Bronchial epithelial cell (primary cell): Measurements from ENCODE around the gene ZFHX3. TPM values are rescaled to one million over a fixed set of nuclear protein-coding genes. Genes with fewer than 3 reads are reported as not detected.

Experiments
- DNase-seq: peaks from one replicate; pipeline ENCODE4 v3.0.0-alpha.2; 2010; ENCODE audit warnings: low read depth
- FAIRE-seq: peaks from 2 replicates; lab custom pipeline; 2011; peaks lifted over from hg19 to GRCh38; lab: Jason Lieb, UNC
- H3K27me3 ChIP-seq: 2 replicates; pipeline ENCODE4 v1.5.1; 2011; ENCODE audit warnings: low read length; ENCODE audit not compliant: control insufficient read depth, insufficient read depth
- H3K36me3 ChIP-seq: 2 replicates; pipeline ENCODE4 v1.5.1; 2011; ENCODE audit warnings: low read length; ENCODE audit not compliant: control insufficient read depth, insufficient read depth
- H3K4me3 ChIP-seq: 2 replicates; pipeline ENCODE4 v1.5.1; 2011; ENCODE audit warnings: mild to moderate bottlenecking, low read depth, low read length, control low read depth
- total RNA-seq: library from RNA; depleted of rRNA; stranded (reverse); fragments of >200 nt; gene quantifications from 2 replicates; pipeline ENCODE4 v1.2.1, GENCODE V29; 2014
- TF ChIP-seq, protein P1 (sequence below): IDR thresholded peaks from 2 replicates; pipeline ENCODE4 v1.5.1; 2011; ENCODE audit warnings: mild to moderate bottlenecking, moderate library complexity, low read length, control low read depth, inconsistent platforms; ENCODE audit not compliant: insufficient read depth, severe bottlenecking

The ZFHX3 gene
- total RNA-seq, 1 donor from 2014 or later: 3.9 TPM

DNA sequence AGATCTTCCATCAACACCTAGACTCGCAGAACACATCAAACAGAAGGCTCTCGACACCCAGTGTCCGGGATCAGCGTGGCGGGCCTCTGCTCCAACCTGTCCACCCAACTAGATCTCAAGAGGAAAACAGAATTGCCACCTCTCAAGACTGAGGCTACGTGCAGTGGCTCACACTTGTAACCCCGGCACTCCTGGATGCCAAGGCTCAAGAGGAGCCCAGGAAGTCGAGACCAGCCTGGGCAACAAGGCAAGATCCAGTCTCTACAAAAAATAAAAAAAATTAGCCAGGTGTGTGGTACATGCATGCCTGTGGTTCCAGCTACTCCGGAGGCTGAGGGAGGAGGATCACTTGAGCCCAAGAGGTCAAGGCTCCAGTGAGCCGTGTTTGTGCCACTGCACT is 132.6 kb downstream of the ZFHX3 start:
- no peak for FAIRE-seq
- H3K4me3 ChIP-seq: no peak overlapping the region
- H3K27me3 ChIP-seq: no peaks in the 10 kb centered on the region
- no peaks in the 10 kb centered on the region for H3K36me3 ChIP-seq
- TF ChIP-seq, protein P1, sequence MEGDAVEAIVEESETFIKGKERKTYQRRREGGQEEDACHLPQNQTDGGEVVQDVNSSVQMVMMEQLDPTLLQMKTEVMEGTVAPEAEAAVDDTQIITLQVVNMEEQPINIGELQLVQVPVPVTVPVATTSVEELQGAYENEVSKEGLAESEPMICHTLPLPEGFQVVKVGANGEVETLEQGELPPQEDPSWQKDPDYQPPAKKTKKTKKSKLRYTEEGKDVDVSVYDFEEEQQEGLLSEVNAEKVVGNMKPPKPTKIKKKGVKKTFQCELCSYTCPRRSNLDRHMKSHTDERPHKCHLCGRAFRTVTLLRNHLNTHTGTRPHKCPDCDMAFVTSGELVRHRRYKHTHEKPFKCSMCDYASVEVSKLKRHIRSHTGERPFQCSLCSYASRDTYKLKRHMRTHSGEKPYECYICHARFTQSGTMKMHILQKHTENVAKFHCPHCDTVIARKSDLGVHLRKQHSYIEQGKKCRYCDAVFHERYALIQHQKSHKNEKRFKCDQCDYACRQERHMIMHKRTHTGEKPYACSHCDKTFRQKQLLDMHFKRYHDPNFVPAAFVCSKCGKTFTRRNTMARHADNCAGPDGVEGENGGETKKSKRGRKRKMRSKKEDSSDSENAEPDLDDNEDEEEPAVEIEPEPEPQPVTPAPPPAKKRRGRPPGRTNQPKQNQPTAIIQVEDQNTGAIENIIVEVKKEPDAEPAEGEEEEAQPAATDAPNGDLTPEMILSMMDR: no peak
- DNase-seq: no peak

GRCh38 chr16:72913551-72913950 is 134.4 kb downstream of the ZFHX3 start:
- Histone ChIP-seq H3K27me3 (no peaks in the 10 kb centered on the region), H3K4me3 (no peak overlapping the region), H3K36me3 (no peaks in the 10 kb centered on the region)
- FAIRE-seq (no peak), DNase-seq (no peak)
- TF ChIP-seq, protein P1: no peak

DNA sequence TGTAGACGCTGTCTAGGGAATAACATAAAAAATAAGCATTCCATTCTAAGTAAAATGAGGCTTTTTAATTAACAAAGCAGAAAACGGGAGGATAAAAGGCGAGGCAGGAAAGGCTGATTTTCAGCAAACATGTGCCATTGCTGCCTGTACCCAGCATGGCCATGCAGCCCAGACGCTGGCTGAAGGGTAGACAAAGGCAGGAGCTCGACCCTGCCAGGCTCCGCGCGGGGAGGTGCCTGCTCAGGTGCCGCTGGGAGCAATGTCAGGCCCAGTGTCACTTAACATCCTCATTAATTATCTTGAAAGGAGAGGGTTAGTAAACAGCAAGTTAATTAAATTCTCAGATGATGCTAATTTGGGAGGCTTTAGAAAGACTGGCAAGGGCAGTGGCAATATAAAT is 136.0 kb downstream of the ZFHX3 start:
- no peak for FAIRE-seq
- no peak for DNase-seq
- TF ChIP-seq, protein P1: no peak
- H3K36me3 ChIP-seq: no peaks in the 10 kb centered on the region
- H3K27me3 ChIP-seq: no peaks in the 10 kb centered on the region
- no peak overlapping the region for H3K4me3 ChIP-seq

- TF ChIP-seq, protein P1: no peak
- H3K4me3 ChIP-seq: no peak overlapping the region
- FAIRE-seq (no peak), DNase-seq (no peak)
- no peaks in the 10 kb centered on the region for H3K36me3 ChIP-seq
- no peaks in the 10 kb centered on the region for H3K27me3 ChIP-seq
These were observed 137.1 kb downstream of the ZFHX3 start for GRCh38 chr16:72910875-72911274.

- Histone ChIP-seq H3K27me3 (no peaks in the 10 kb centered on the region), H3K4me3 (no peak overlapping the region), H3K36me3 (no peaks in the 10 kb centered on the region)
- DNase-seq (no peak), FAIRE-seq (no peak)
- TF ChIP-seq, protein P1: no peak
These were observed 137.5 kb downstream of the ZFHX3 start for GRCh38 chr16:72910381-72910780.

DNA sequence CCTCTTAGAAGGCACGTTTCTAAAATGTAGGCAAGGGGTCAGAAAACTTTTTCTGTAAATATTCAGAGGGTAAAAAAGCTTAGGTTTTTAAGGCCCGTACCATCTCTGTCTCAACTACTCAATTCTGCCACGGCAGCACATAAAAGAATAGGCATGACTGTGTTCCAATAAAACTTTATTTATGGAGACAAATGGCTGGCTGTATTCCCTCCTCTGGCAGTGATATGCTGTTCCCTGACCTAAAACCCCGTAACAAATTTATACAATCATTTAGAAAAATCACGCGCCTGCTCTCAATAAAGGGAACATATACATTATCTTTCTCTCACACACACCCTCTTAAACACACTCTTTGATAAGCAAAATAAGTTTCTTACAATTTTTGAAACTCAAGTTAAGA is 138.7 kb downstream of the ZFHX3 start:
- FAIRE-seq (no peak), DNase-seq (no peak)
- Histone ChIP-seq H3K36me3 (no peaks in the 10 kb centered on the region), H3K4me3 (no peak overlapping the region), H3K27me3 (no peaks in the 10 kb centered on the region)
- TF ChIP-seq, protein P1: no peak
